IMR-90 (cell line): ENCODE measurements around the gene THOC2. TPM values are rescaled to one million over a fixed set of nuclear protein-coding genes. Genes with fewer than 3 reads are reported as not detected.

Source experiments
- ATAC-seq: fragments of 200-7000 bp; cut with Tn5 transposase; 2 replicates; pipeline ENCODE4 v1.9.1; 2020; ENCODE audit warnings: low read depth, mild to moderate bottlenecking, moderate library complexity
- BruUV-seq: library from RNA; stranded (reverse); fragments of 400-500 nt; replicated peaks from 2 replicates; lab custom pipeline; 2021; lab: Mats Ljungman, UMichigan
- CTCF ChIA-PET: fragments of 300-600 bp; formaldehyde crosslinking; extraction: SDS; loops from one replicate; lab custom pipeline; 2021; ENCODE audit warnings: antibody characterized with exemption; lab: Yijun Ruan, JAX
- POLR2A ChIA-PET: fragments of 300-600 bp; sonication (Branson Sonifier 250); formaldehyde crosslinking; loops from one replicate; lab custom pipeline; 2022; ENCODE audit warnings: antibody characterized with exemption; ENCODE audit not compliant: unreplicated experiment; lab: Charles Lee
- DNase-seq: peaks from one replicate; pipeline ENCODE4 v3.0.0; 2013
- H2AFZ ChIP-seq: replicated peaks from 2 replicates; pipeline ENCODE3; 2013; ENCODE audit warnings: low read length, mild to moderate bottlenecking; ENCODE audit not compliant: poor library complexity
- H2AK5ac ChIP-seq: 2 replicates; pipeline ENCODE4 v1.6.1; 2013; ENCODE audit warnings: low read depth, low read length, inconsistent platforms
- H2AK9ac ChIP-seq: replicated peaks from 2 replicates; pipeline ENCODE3; 2013; ENCODE audit warnings: mild to moderate bottlenecking, low read depth, low read length, moderate library complexity; ENCODE audit not compliant: poor library complexity
- H2BK120ac ChIP-seq: 2 replicates; pipeline ENCODE4 v1.6.1; 2013; ENCODE audit warnings: low read depth, low read length, inconsistent platforms
- H2BK15ac ChIP-seq: 3 replicates; pipeline ENCODE4 v1.6.1; 2013; ENCODE audit warnings: low read depth, low read length, inconsistent platforms
- H2BK20ac ChIP-seq: 2 replicates; pipeline ENCODE4 v1.6.1; 2013; ENCODE audit warnings: low read depth, mild to moderate bottlenecking, inconsistent platforms, low read length, moderate library complexity
- H2BK5ac ChIP-seq: 2 replicates; pipeline ENCODE4 v1.6.1; 2013; ENCODE audit warnings: mild to moderate bottlenecking, low read depth, low read length, inconsistent platforms; ENCODE audit not compliant: poor library complexity, severe bottlenecking
- H3K14ac ChIP-seq: replicated peaks from 2 replicates; pipeline ENCODE4 v1.6.1; 2013; ENCODE audit warnings: low read depth, low read length, inconsistent platforms
- H3K18ac ChIP-seq: 2 replicates; pipeline ENCODE4 v1.6.1; 2013; ENCODE audit warnings: low read depth, low read length, control low read depth
- H3K23ac ChIP-seq: 2 replicates; pipeline ENCODE4 v1.6.1; 2013; ENCODE audit warnings: low read depth, low read length, inconsistent platforms
- H3K27ac ChIP-seq: 2 replicates; pipeline ENCODE4 v1.5.1; 2013; ENCODE audit warnings: mild to moderate bottlenecking, control low read depth, low read length; ENCODE audit not compliant: insufficient read depth
- H3K27me3 ChIP-seq: 2 replicates; pipeline ENCODE4 v1.6.1; 2013; ENCODE audit warnings: low read length; ENCODE audit not compliant: control insufficient read depth, insufficient read depth
- H3K36me3 ChIP-seq: 2 replicates; pipeline ENCODE4 v1.6.1; 2013; ENCODE audit warnings: low read length, mixed read lengths; ENCODE audit not compliant: control insufficient read depth, insufficient read depth
- H3K4ac ChIP-seq: 2 replicates; pipeline ENCODE4 v1.6.1; 2013; ENCODE audit warnings: low read depth, low read length, inconsistent platforms
- H3K4me1 ChIP-seq: 2 replicates; pipeline ENCODE4 v1.6.1; 2013; ENCODE audit warnings: low read length, mixed read lengths; ENCODE audit not compliant: control insufficient read depth, insufficient read depth
- H3K4me2 ChIP-seq: 2 replicates; pipeline ENCODE4 v1.6.1; 2013; ENCODE audit warnings: low read depth, mild to moderate bottlenecking, control low read depth, low read length, moderate library complexity
- H3K4me3 ChIP-seq: 2 replicates; pipeline ENCODE4 v1.5.1; 2013; ENCODE audit warnings: low read depth, mild to moderate bottlenecking, control low read depth, low read length, moderate library complexity; ENCODE audit not compliant: insufficient read depth
- H3K56ac ChIP-seq: 2 replicates; pipeline ENCODE4 v1.6.1; 2013; ENCODE audit warnings: low read length, inconsistent platforms; ENCODE audit not compliant: insufficient read depth; ENCODE audit errors: extremely low read depth
- H3K79me1 ChIP-seq, 2 experiments: 2 replicates each; pipeline ENCODE4 v1.6.1; 2013; ENCODE audit warnings: low read length in 2 of 2, inconsistent platforms in 1 of 2, low read depth in 1 of 2
- H3K9ac ChIP-seq: 2 replicates; pipeline ENCODE4 v1.6.1; 2013; ENCODE audit warnings: low read depth, low read length, control low read depth
- H3K9me1 ChIP-seq: 2 replicates; pipeline ENCODE4 v1.6.1; 2013; ENCODE audit warnings: low read length, inconsistent platforms; ENCODE audit not compliant: insufficient read depth
- H3K9me3 ChIP-seq: 2 replicates; pipeline ENCODE4 v1.6.1; 2013; ENCODE audit warnings: low read length; ENCODE audit not compliant: control insufficient read depth, insufficient read depth
- H4K20me1 ChIP-seq: 2 replicates; pipeline ENCODE4 v1.6.1; 2013; ENCODE audit warnings: low read length, inconsistent platforms; ENCODE audit not compliant: insufficient read depth
- H4K5ac ChIP-seq: 2 replicates; pipeline ENCODE4 v1.6.1; 2013; ENCODE audit warnings: mild to moderate bottlenecking, low read depth, low read length, control low read depth
- H4K8ac ChIP-seq, 2 experiments: 2 replicates each; pipeline ENCODE4 v1.6.1; 2013; ENCODE audit warnings: low read depth in 2 of 2, low read length in 2 of 2, control low read depth in 1 of 2, inconsistent platforms in 1 of 2
- H4K91ac ChIP-seq: 2 replicates; pipeline ENCODE4 v1.6.1; 2013; ENCODE audit warnings: low read depth, low read length, inconsistent platforms; ENCODE audit not compliant: insufficient read depth
- BHLHE40 ChIP-seq: fragments of 150-350 bp; IDR thresholded peaks from 2 replicates; pipeline ENCODE4 v1.6.1; 2016; ENCODE audit warnings: mild to moderate bottlenecking, low read depth, low read length
- CEBPB ChIP-seq: IDR thresholded peaks from 2 replicates; pipeline ENCODE4 v1.6.1; 2012; ENCODE audit warnings: low read depth, low read length, improper control_type of control experiment
- CHD1 ChIP-seq: IDR thresholded peaks from 2 replicates; pipeline ENCODE4 v1.6.1; 2012; ENCODE audit warnings: low read depth, low read length, improper control_type of control experiment
- FOS ChIP-seq: fragments of 150-350 bp; IDR thresholded peaks from 2 replicates; pipeline ENCODE4 v1.6.1; 2016; ENCODE audit warnings: low read depth, low read length
- MAFK ChIP-seq: IDR thresholded peaks from 2 replicates; pipeline ENCODE4 v1.6.1; 2012; ENCODE audit warnings: low read depth, low read length, improper control_type of control experiment
- MAZ ChIP-seq: IDR thresholded peaks from 2 replicates; pipeline ENCODE4 v1.6.1; 2012; ENCODE audit warnings: low read depth, mild to moderate bottlenecking, low read length, improper control_type of control experiment, moderate library complexity, borderline replicate concordance
- MXI1 ChIP-seq: IDR thresholded peaks from 2 replicates; pipeline ENCODE4 v1.6.1; 2012; ENCODE audit warnings: low read depth, mild to moderate bottlenecking, low read length, moderate library complexity, borderline replicate concordance
- NFE2L2 ChIP-seq: fragments of 150-350 bp; IDR thresholded peaks from 2 replicates; pipeline ENCODE4 v1.6.1; 2016; ENCODE audit warnings: low read depth, mild to moderate bottlenecking, low read length
- POLR2A ChIP-seq: IDR thresholded peaks from 2 replicates; pipeline ENCODE4 v1.6.1; 2012; ENCODE audit warnings: mild to moderate bottlenecking, low read depth, low read length
- RAD21 ChIP-seq: IDR thresholded peaks from 2 replicates; pipeline ENCODE4 v1.6.1; 2012; ENCODE audit warnings: low read length, improper control_type of control experiment
- RCOR1 ChIP-seq: IDR thresholded peaks from 2 replicates; pipeline ENCODE4 v1.6.1; 2012; ENCODE audit warnings: mild to moderate bottlenecking, low read length, improper control_type of control experiment; ENCODE audit not compliant: insufficient replicate concordance
- RFX5 ChIP-seq: IDR thresholded peaks from 2 replicates; pipeline ENCODE4 v1.8.0; 2012; ENCODE audit warnings: low read depth, mild to moderate bottlenecking, low read length, moderate library complexity
- SMC3 ChIP-seq: fragments of 150-350 bp; IDR thresholded peaks from 2 replicates; pipeline ENCODE4 v1.6.1; 2016; ENCODE audit warnings: low read depth, mild to moderate bottlenecking, antibody characterized with exemption, low read length, moderate library complexity
- WGBS, 2 experiments: methylation state at CpG; one replicate each; pipeline versions ENCODE4 v1.1.5 to v1.1.7; 2013; ENCODE audit warnings: missing lambda C conversion rate in 2 of 2; ENCODE audit not compliant: insufficient read length in 1 of 2; ENCODE audit errors: extremely low coverage in 2 of 2; 5-methylcytosine and 5-hydroxymethylcytosine counted together
- dilution Hi-C: fragments of 300-500 bp; cut with HindIII; formaldehyde crosslinking; loops from one replicate; pipeline ENCODE4 v1.14.3; 2018; ENCODE audit warnings: low sequenced_read_pairs; ENCODE audit not compliant: unreplicated experiment
- in situ Hi-C: fragments of 300-500 bp; cut with MboI; formaldehyde crosslinking; loops from 3 replicates; pipeline ENCODE4 v1.14.3; 2019; ENCODE audit warnings: low sequenced_read_pairs, inconsistent platforms, mixed read lengths
- intact Hi-C: fragments of 100-400 bp; cut with micrococcal nuclease; formaldehyde crosslinking; loops from 2 replicates; pipeline ENCODE4 v1.10.0; 2022
- polyA plus RNA-seq, 3 experiments: library from polyadenylated mRNA; depleted of rRNA; stranded (reverse); fragments of >200 nt; gene quantifications; 2 replicates each; pipeline ENCODE4 v1.2.3, GENCODE V29; 2012; ENCODE audit warnings: low replicate concordance in 1 of 3
- total RNA-seq: library from RNA; depleted of rRNA; stranded (reverse); fragments of >200 nt; gene quantifications from 2 replicates; pipeline ENCODE4 v1.2.3, GENCODE V29; 2012
- TF ChIP-seq, protein P1 (sequence below): conservative IDR thresholded peaks from 2 replicates; pipeline ENCODE4 v1.5.1; 2012; ENCODE audit warnings: mild to moderate bottlenecking, low read depth, low read length, improper control_type of control experiment
- TF ChIP-seq, protein P2 (sequence below): fragments of 150-350 bp; IDR thresholded peaks from 2 replicates; pipeline ENCODE4 v1.6.1; 2017; ENCODE audit warnings: mild to moderate bottlenecking, antibody characterized with exemption, low read length, low read depth
- TF ChIP-seq, protein P3 (sequence below): fragments of 150-350 bp; IDR thresholded peaks from 2 replicates; pipeline ENCODE4 v1.6.1; 2016; ENCODE audit warnings: low read depth, mild to moderate bottlenecking, low read length, moderate library complexity, borderline replicate concordance

The THOC2 gene
- total and polyA plus RNA-seq, 2 of the 4 experiments (the other 2 are of a cell fraction), result 42.9 to 58.8 TPM

DNA sequence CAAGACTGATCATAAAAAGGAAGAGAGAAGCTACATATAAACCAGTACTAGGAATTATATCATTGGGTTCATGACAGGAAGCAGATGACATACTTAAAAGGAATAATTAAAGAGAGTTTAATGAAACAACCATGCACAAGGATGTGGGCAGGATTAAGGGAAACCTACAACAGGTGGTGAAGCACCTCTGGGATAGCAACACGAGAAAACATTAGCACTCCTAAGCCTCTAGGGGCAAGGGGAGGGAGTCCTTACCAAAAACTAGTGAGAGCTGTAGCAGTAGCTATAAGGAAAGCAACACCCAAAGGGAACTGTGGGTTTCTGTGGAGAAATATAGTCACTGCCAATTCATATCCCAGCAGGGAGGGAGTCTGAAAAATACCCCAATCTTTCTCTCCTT, 7.2 kb upstream of the THOC2 start:
- no peak overlapping the region for H3K14ac ChIP-seq
- no peaks in the 10 kb centered on the region for H3K27me3 ChIP-seq
- no peaks in the 10 kb centered on the region for H3K79me1 ChIP-seq
- no peak for TF ChIP-seq MAZ
- TF ChIP-seq CEBPB, result no peak
- TF ChIP-seq, protein P1, sequence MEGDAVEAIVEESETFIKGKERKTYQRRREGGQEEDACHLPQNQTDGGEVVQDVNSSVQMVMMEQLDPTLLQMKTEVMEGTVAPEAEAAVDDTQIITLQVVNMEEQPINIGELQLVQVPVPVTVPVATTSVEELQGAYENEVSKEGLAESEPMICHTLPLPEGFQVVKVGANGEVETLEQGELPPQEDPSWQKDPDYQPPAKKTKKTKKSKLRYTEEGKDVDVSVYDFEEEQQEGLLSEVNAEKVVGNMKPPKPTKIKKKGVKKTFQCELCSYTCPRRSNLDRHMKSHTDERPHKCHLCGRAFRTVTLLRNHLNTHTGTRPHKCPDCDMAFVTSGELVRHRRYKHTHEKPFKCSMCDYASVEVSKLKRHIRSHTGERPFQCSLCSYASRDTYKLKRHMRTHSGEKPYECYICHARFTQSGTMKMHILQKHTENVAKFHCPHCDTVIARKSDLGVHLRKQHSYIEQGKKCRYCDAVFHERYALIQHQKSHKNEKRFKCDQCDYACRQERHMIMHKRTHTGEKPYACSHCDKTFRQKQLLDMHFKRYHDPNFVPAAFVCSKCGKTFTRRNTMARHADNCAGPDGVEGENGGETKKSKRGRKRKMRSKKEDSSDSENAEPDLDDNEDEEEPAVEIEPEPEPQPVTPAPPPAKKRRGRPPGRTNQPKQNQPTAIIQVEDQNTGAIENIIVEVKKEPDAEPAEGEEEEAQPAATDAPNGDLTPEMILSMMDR, result no peak
- no peak for TF ChIP-seq FOS
- TF ChIP-seq, protein P2, sequence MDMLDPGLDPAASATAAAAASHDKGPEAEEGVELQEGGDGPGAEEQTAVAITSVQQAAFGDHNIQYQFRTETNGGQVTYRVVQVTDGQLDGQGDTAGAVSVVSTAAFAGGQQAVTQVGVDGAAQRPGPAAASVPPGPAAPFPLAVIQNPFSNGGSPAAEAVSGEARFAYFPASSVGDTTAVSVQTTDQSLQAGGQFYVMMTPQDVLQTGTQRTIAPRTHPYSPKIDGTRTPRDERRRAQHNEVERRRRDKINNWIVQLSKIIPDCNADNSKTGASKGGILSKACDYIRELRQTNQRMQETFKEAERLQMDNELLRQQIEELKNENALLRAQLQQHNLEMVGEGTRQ, result no peak
- TF ChIP-seq BHLHE40, result no peak
- no peak for TF ChIP-seq CHD1
- no peak for TF ChIP-seq RFX5
- no peak for TF ChIP-seq SMC3
- TF ChIP-seq POLR2A, result no peak
- TF ChIP-seq RAD21, result no peak
- no peak for TF ChIP-seq NFE2L2
- TF ChIP-seq, protein P3, sequence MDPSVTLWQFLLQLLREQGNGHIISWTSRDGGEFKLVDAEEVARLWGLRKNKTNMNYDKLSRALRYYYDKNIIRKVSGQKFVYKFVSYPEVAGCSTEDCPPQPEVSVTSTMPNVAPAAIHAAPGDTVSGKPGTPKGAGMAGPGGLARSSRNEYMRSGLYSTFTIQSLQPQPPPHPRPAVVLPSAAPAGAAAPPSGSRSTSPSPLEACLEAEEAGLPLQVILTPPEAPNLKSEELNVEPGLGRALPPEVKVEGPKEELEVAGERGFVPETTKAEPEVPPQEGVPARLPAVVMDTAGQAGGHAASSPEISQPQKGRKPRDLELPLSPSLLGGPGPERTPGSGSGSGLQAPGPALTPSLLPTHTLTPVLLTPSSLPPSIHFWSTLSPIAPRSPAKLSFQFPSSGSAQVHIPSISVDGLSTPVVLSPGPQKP, result no peak
- TF ChIP-seq RCOR1, result no peak
- TF ChIP-seq MXI1, result no peak
- no peak for TF ChIP-seq MAFK
- H2AFZ ChIP-seq, result no peak overlapping the region
- no peak overlapping the region for H2AK9ac ChIP-seq
- ChIA-PET CTCF (no interaction called here), POLR2A (no interaction called here)
- no peak overlapping the region for H2BK120ac ChIP-seq
- H3K23ac ChIP-seq, result no peak overlapping the region
- no peak overlapping the region for H4K91ac ChIP-seq
- dilution Hi-C loops (no loop called here), in situ Hi-C loops (no loop called here), intact Hi-C loops (no loop called here)
- no peaks in the 10 kb centered on the region for H4K20me1 ChIP-seq
- no peak overlapping the region for H4K8ac ChIP-seq
- H3K18ac ChIP-seq, result no peak overlapping the region
- H3K9me1 ChIP-seq, result no peaks in the 10 kb centered on the region
- H3K4me3 ChIP-seq, result no peak overlapping the region
- no peak overlapping the region for H3K27ac ChIP-seq
- no peaks in the 10 kb centered on the region for H3K36me3 ChIP-seq
- no TSS peak for BruUV-seq
- H2BK15ac ChIP-seq, result no peak overlapping the region
- H4K5ac ChIP-seq, result no peak overlapping the region
- no peaks in the 10 kb centered on the region for H3K9me3 ChIP-seq
- H2BK20ac ChIP-seq, result no peak overlapping the region
- ATAC-seq (no peak), DNase-seq (no peak)
- no peak overlapping the region for H2BK5ac ChIP-seq
- H3K4me2 ChIP-seq, result no peak overlapping the region
- no peak overlapping the region for H3K56ac ChIP-seq
- H3K9ac ChIP-seq, result no peak overlapping the region
- WGBS, 2 experiments, result no CpG with 5 or more reads among the region's 1 CpG
- no peak overlapping the region for H3K4ac ChIP-seq
- no peaks in the 10 kb centered on the region; the same call in 1 of the 2 replicates for H3K4me1 ChIP-seq
- no peak overlapping the region for H2AK5ac ChIP-seq
